RWPE2 (cell line): ENCODE results near the gene IL16.

Source experiments
- ATAC-seq: fragments of 200-7000 bp; cut with Tn5 transposase; 3 replicates; pipeline ENCODE4 v1.9.1; 2021; ENCODE audit warnings: low read depth
- DNase-seq: peaks from one replicate; pipeline ENCODE4 v3.0.0-alpha.2; 2020; ENCODE audit warnings: low spot score
- H3K27ac ChIP-seq: fragments of 450-650 bp; 2 replicates; pipeline ENCODE4 v1.5.1; 2017; ENCODE audit warnings: mild to moderate bottlenecking; ENCODE audit not compliant: poor library complexity, severe bottlenecking
- H3K27me3 ChIP-seq: fragments of 250-450 bp; sonication (Bioruptor Pico); 2 replicates; pipeline ENCODE4 v1.5.1; 2021; ENCODE audit warnings: mild to moderate bottlenecking, moderate library complexity; ENCODE audit not compliant: insufficient read depth, poor library complexity, severe bottlenecking
- H3K36me3 ChIP-seq: fragments of 250-450 bp; sonication (Bioruptor Pico); 2 replicates; pipeline ENCODE4 v1.5.1; 2020; ENCODE audit warnings: low read depth, mild to moderate bottlenecking, moderate library complexity
- H3K4me1 ChIP-seq: fragments of 250-450 bp; sonication (Bioruptor Pico); 2 replicates; pipeline ENCODE4 v1.5.1; 2021; ENCODE audit warnings: mild to moderate bottlenecking, moderate library complexity; ENCODE audit not compliant: insufficient read depth, poor library complexity, severe bottlenecking
- H3K4me3 ChIP-seq: fragments of 250-450 bp; sonication (Bioruptor Pico); 2 replicates; pipeline ENCODE4 v1.5.1; 2021; ENCODE audit warnings: mild to moderate bottlenecking, moderate library complexity; ENCODE audit not compliant: severe bottlenecking
- H3K9me3 ChIP-seq: fragments of 250-450 bp; sonication (Bioruptor Pico); 2 replicates; pipeline ENCODE4 v1.5.1; 2021; ENCODE audit warnings: mild to moderate bottlenecking, moderate library complexity; ENCODE audit not compliant: severe bottlenecking
- TF ChIP-seq, protein P1 (sequence below): fragments of 450-650 bp; IDR thresholded peaks from one replicate; pipeline ENCODE4 v1.5.1; 2017; ENCODE audit warnings: mild to moderate bottlenecking, moderate library complexity; ENCODE audit not compliant: poor library complexity, severe bottlenecking

IL16 gene

DNA sequence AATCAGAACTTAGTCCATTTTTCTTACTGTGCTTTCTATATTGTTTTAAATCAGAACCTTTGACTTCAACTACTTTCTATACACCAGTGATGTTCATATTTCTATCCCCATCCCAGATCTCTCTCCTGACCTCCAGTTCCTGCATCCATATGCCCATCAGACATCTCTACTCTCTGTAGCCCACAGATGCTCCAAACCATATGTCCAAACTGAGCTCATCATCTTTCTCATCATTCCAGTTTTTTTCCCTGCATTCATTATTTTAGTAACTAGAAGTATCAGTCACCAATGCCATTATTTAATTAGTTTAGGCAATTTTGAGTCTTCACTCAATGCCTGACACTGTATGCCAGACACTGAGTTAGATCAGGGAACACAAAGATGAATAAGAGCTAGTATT is 25.4 kb upstream of the IL16 start:
- H3K36me3 ChIP-seq: no peaks in the 10 kb centered on the region
- H3K4me1 ChIP-seq: peaks cover 11% of the 10 kb centered on the region
- ATAC-seq: no peak
- no peaks in the 10 kb centered on the region for H3K27me3 ChIP-seq
- TF ChIP-seq, protein P1, sequence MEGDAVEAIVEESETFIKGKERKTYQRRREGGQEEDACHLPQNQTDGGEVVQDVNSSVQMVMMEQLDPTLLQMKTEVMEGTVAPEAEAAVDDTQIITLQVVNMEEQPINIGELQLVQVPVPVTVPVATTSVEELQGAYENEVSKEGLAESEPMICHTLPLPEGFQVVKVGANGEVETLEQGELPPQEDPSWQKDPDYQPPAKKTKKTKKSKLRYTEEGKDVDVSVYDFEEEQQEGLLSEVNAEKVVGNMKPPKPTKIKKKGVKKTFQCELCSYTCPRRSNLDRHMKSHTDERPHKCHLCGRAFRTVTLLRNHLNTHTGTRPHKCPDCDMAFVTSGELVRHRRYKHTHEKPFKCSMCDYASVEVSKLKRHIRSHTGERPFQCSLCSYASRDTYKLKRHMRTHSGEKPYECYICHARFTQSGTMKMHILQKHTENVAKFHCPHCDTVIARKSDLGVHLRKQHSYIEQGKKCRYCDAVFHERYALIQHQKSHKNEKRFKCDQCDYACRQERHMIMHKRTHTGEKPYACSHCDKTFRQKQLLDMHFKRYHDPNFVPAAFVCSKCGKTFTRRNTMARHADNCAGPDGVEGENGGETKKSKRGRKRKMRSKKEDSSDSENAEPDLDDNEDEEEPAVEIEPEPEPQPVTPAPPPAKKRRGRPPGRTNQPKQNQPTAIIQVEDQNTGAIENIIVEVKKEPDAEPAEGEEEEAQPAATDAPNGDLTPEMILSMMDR: no peak
- no peak for DNase-seq
- no peak overlapping the region for H3K27ac ChIP-seq
- no peaks in the 10 kb centered on the region for H3K9me3 ChIP-seq
- no peak overlapping the region for H3K4me3 ChIP-seq

DNA sequence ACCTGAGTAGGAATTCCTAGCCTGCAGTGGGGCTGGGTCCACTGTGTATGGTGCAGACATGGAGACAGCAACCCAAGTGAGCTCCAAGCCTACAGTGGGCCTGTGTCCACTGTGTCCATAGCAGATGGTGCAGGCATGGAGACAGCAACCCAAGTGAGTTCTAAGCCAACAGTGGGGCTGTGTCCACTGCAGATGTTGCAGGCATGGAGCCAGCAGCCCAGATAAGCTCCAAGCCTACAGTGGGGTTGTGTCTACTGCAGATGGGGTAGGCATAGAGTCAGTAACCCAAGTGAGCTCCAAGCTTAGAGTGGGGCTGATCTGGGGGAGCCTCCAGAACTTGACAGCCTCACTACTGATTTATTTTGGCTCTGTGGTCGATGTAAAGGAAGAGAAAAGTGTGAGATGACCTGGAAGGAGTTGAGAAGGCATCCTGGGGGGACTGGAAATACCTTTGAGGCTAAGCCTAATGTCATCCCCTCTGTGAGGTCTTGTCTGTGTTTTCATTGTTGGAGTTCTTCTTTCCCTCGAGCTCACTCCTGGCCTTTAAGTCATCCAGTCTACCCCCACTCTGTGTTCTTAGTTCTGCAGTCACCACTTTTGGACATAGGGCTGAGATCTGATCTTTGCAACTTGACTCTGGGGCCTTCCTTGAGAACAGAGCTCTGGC is 22.4 kb upstream of the IL16 start:
- no peak for DNase-seq
- TF ChIP-seq, protein P1: no peak
- no peaks in the 10 kb centered on the region for H3K4me1 ChIP-seq
- H3K27ac ChIP-seq: no peak overlapping the region
- ATAC-seq: no peak
- H3K36me3 ChIP-seq: no peaks in the 10 kb centered on the region
- H3K4me3 ChIP-seq: no peak overlapping the region
- H3K9me3 ChIP-seq: no peaks in the 10 kb centered on the region
- no peaks in the 10 kb centered on the region for H3K27me3 ChIP-seq

DNA sequence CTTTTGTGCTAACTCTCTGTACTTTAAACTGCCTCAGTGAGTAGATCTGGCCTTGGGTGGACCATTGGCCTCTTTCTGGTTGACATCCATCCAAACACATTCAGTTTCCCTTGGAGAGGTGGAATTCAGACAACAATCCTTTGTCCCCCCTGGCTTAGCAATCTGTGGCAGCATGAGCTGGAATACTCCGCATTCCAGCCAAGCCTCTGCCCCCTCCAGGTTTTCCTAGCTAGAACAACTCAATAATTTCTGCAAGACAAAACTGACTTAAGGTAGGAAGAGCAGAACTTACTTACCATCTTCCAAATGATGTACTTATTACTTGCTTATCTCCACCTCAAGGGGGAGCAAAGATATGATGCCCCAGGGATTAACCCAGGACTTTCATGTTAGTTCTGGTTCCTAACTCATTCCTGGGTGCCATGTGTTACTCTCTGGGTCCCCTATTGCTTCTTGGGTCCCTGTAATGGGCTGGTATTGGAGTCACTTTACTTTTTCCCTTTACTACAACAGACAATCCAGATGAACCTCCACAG is 21.8 kb upstream of the IL16 start:
- Histone ChIP-seq H3K27me3 (no peaks in the 10 kb centered on the region), H3K4me3 (no peak overlapping the region), H3K4me1 (no peaks in the 10 kb centered on the region), H3K27ac (no peak overlapping the region), H3K36me3 (no peaks in the 10 kb centered on the region), H3K9me3 (no peaks in the 10 kb centered on the region)
- DNase-seq (no peak), ATAC-seq (no peak)
- TF ChIP-seq, protein P1: peak; percentile 7

DNA sequence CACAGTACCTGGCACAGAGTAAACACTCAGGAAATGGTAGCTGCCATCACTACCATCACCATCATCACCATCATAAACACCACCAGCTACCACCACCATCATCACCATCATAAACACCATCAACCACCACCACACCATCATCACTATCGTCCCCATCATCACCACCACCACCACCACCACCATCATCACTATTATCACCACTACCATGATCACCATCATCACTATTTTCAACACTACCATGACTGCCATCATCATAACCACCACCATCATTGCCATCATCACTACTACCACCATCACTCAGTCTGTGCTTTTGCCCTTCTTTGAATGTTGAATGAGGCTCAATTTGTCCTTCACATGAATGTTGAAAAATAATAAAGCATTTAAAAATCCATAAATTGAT is 21.2 kb upstream of the IL16 start:
- TF ChIP-seq, protein P1: no peak
- Histone ChIP-seq H3K27ac (no peak overlapping the region), H3K36me3 (no peaks in the 10 kb centered on the region), H3K4me3 (no peak overlapping the region), H3K27me3 (no peaks in the 10 kb centered on the region), H3K9me3 (no peaks in the 10 kb centered on the region), H3K4me1 (no peaks in the 10 kb centered on the region)
- ATAC-seq: no peak
- DNase-seq: no peak

DNA sequence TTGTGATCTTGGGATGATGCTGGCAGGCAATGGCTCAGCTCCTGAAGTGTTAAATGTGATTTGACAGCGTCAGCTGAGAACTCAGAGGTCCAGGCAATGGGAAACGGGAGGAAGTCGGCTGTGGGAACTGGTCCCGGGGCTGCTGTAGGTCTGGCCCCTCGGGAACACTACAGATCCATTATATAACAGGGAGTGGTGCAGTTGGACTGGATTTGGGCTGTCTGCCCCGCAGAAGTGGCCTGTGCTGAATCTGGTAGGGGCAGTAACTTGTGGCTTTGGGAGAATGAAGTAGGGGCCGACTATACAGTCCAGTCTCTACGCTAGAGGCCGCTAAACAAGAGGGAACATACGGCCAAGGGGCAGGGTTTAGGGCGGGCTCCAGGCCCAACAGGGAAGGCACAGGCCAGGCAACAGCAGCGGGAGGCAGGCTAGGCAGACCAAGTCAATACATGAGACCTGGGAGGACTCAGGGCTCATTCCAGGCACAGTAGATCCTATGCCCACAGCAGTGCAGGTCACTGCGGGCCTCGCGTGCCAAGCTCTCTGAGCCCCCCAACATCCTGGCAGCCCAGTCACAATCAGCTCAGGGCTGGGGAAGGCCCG is 20.3 kb upstream of the IL16 start:
- Histone ChIP-seq H3K4me3 (no peak overlapping the region), H3K27ac (no peak overlapping the region), H3K27me3 (no peaks in the 10 kb centered on the region), H3K36me3 (no peaks in the 10 kb centered on the region), H3K4me1 (no peaks in the 10 kb centered on the region), H3K9me3 (no peaks in the 10 kb centered on the region)
- TF ChIP-seq, protein P1: no peak
- ATAC-seq (0 out of 3 replicates have a peak, but pooled peaks have one; percentile 17), DNase-seq (no peak)
